ENCODE data around the gene ABCB9. TPM values are rescaled to one million over a fixed set of nuclear protein-coding genes. Genes with fewer than 3 reads are reported as not detected.

The ABCB9 gene
- total RNA-seq, 1 donor from 2014 or later, result 11.6 TPM

DNA sequence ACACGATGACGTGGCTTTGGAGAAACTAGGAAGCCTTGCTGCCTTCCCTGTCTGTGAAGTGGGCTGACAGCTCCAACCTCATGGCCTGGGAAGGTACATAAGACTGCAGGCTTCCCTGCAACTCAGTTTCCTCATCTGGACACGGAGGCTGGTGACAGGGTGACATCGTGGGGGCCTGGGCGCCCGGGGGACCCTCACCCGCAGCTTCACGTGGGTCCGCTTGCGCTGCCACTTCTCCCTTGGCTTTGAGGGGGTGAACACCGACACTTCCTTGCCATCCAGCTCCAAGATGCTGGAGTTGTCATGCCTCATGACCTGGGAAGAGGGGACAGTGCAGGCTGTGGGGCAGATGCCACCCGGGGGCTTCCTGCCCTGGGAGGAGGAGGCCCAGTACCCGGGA, 21.8 kb upstream of the ABCB9 start:
- H2AFZ ChIP-seq (ENCODE audit: low read depth, low read length), result no peak overlapping the region
- TF ChIP-seq EZH2 (IDR thresholded peaks at IDR 0.05; ENCODE audit: insufficient read depth, low read length), result no peak
- TF ChIP-seq, protein P1, sequence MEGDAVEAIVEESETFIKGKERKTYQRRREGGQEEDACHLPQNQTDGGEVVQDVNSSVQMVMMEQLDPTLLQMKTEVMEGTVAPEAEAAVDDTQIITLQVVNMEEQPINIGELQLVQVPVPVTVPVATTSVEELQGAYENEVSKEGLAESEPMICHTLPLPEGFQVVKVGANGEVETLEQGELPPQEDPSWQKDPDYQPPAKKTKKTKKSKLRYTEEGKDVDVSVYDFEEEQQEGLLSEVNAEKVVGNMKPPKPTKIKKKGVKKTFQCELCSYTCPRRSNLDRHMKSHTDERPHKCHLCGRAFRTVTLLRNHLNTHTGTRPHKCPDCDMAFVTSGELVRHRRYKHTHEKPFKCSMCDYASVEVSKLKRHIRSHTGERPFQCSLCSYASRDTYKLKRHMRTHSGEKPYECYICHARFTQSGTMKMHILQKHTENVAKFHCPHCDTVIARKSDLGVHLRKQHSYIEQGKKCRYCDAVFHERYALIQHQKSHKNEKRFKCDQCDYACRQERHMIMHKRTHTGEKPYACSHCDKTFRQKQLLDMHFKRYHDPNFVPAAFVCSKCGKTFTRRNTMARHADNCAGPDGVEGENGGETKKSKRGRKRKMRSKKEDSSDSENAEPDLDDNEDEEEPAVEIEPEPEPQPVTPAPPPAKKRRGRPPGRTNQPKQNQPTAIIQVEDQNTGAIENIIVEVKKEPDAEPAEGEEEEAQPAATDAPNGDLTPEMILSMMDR (IDR thresholded peaks at IDR 0.05; ENCODE audit: insufficient read depth, low read depth, low read length), result no peak
- no peaks in the 10 kb centered on the region for H3K36me3 ChIP-seq (ENCODE audit: insufficient read depth, low read length)
- FAIRE-seq (no peak), DNase-seq (ENCODE audit: low read depth) (no peak)
- peaks cover 12% of the 10 kb centered on the region for H3K4me1 Mint-ChIP-seq (ENCODE audit: low read depth, unreplicated experiment)
- no peaks in the 10 kb centered on the region for H3K9me3 Mint-ChIP-seq (ENCODE audit: unreplicated experiment)
- no peaks in the 10 kb centered on the region for H3K27me3 ChIP-seq (ENCODE audit: insufficient read depth, low read length)
- H3K27ac Mint-ChIP-seq (ENCODE audit: unreplicated experiment), result no peak overlapping the region
- no peaks in the 10 kb centered on the region for H3K9me3 ChIP-seq (ENCODE audit: insufficient read depth, low read depth, low read length)
- H3K27me3 Mint-ChIP-seq (ENCODE audit: low read depth, unreplicated experiment), result no peaks in the 10 kb centered on the region
- peaks cover 6% of the 10 kb centered on the region for H3K36me3 Mint-ChIP-seq (ENCODE audit: low read depth, unreplicated experiment)
- no peak overlapping the region for H3K4me3 Mint-ChIP-seq (ENCODE audit: unreplicated experiment)
- H3K4me1 ChIP-seq (ENCODE audit: insufficient read depth, low read length), result peaks cover 16% of the 10 kb centered on the region
- no peak overlapping the region for H3K27ac ChIP-seq (ENCODE audit: low read depth, low read length)
- H3K9ac ChIP-seq (ENCODE audit: low read length), result no peak overlapping the region
- peaks cover 4% of the 10 kb centered on the region for H3K79me2 ChIP-seq (ENCODE audit: insufficient read depth, low read length)
- H3K4me2 ChIP-seq (ENCODE audit: low read length), result no peak overlapping the region
- peaks cover 11% of the 10 kb centered on the region for H4K20me1 ChIP-seq (ENCODE audit: insufficient read depth, low read length)
- H3K4me3 ChIP-seq (ENCODE audit: insufficient read depth, low read depth, low read length), result no peak overlapping the region

DNA sequence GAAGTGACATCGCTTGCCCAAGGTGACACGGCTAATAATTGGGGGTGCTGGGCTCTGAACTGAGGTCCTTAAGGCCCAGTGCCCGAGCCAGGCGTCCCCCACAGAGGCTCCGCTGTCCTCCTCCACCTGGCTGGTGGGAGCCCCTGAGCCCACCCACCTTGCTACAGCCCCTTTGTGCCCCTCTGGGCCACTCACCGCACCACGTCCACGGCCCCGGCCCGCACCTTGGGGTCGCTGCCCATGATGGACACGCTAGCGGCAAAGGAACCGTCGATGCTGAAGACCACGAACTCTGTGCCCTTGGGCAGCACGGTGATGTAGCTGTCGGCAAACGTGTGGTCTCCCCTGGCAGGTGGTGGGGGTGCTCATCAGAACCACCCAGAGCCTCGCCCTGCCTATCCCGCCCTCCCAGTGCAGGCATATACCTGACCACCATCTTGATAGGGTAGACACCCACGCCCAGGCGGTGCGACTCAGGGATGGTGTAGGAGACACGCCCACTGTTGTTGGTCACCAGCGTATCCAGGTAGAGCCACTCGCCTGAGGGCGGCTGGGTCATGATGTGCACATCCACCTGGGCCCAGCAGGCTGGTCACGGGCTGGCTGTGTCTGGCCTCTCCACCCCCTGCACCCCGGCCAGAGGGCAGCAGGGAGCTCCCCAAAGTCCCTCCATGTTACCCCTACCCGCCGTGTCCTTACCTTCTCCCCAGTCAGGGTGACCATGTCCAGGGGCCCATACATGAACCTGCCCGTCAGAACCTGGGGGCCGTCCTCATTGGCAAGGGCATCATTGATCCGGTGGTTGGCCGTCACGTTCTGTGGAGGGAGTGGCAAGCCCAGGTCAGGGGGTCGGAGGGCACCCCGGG, 21.1 kb upstream of the ABCB9 start:
- Histone ChIP-seq H3K9me3 (ENCODE audit: insufficient read depth, low read depth, low read length) (no peaks in the 10 kb centered on the region), H3K79me2 (ENCODE audit: insufficient read depth, low read length) (peaks cover 12% of the 10 kb centered on the region), H3K9ac (ENCODE audit: low read length) (no peak overlapping the region), H3K4me1 (ENCODE audit: insufficient read depth, low read length) (peaks cover 24% of the 10 kb centered on the region), H3K4me3 (ENCODE audit: insufficient read depth, low read depth, low read length) (no peak overlapping the region), H2AFZ (ENCODE audit: low read depth, low read length) (no peak overlapping the region), H3K4me2 (ENCODE audit: low read length) (no peak overlapping the region), H3K27me3 (ENCODE audit: insufficient read depth, low read length) (no peaks in the 10 kb centered on the region), H4K20me1 (ENCODE audit: insufficient read depth, low read length) (peaks cover 18% of the 10 kb centered on the region), H3K36me3 (ENCODE audit: insufficient read depth, low read length) (no peaks in the 10 kb centered on the region), H3K27ac (ENCODE audit: low read depth, low read length) (no peak overlapping the region)
- DNase-seq (ENCODE audit: low read depth), result no peak
- H3K4me1 Mint-ChIP-seq (ENCODE audit: low read depth, unreplicated experiment), result peaks cover 15% of the 10 kb centered on the region
- no peak overlapping the region for H3K27ac Mint-ChIP-seq (ENCODE audit: unreplicated experiment)
- TF ChIP-seq, protein P1 (IDR thresholded peaks at IDR 0.05; ENCODE audit: insufficient read depth, low read depth, low read length), result no peak
- no peak for TF ChIP-seq EZH2 (IDR thresholded peaks at IDR 0.05; ENCODE audit: insufficient read depth, low read length)
- H3K36me3 Mint-ChIP-seq (ENCODE audit: low read depth, unreplicated experiment), result peaks cover 6% of the 10 kb centered on the region
- FAIRE-seq, result no peak
- no peaks in the 10 kb centered on the region for H3K9me3 Mint-ChIP-seq (ENCODE audit: unreplicated experiment)
- H3K4me3 Mint-ChIP-seq (ENCODE audit: unreplicated experiment), result no peak overlapping the region
- H3K27me3 Mint-ChIP-seq (ENCODE audit: low read depth, unreplicated experiment), result no peaks in the 10 kb centered on the region
